Neuronal stem cell (in vitro differentiated cells): ENCODE measurements around the gene JMJD6.
A peak's percentile ranks its signal among the peaks of the same experiment; 100 is the strongest.

Experiments used
- DNase-seq: peaks from one replicate; pipeline ENCODE4 v3.0.0-alpha.2; 2013; ENCODE audit warnings: low spot score
- H2AFZ ChIP-seq: one replicate; pipeline ENCODE4 v1.6.1; 2013; ENCODE audit warnings: mild to moderate bottlenecking, low read length, inconsistent platforms
- H2AK5ac ChIP-seq: 2 replicates; pipeline ENCODE4 v1.6.1; 2013; ENCODE audit warnings: low read depth, mild to moderate bottlenecking, inconsistent platforms, low read length, moderate library complexity, mixed read lengths
- H2BK120ac ChIP-seq: 2 replicates; pipeline ENCODE4 v1.6.1; 2013; ENCODE audit warnings: low read depth, mild to moderate bottlenecking, inconsistent platforms, low read length, moderate library complexity, mixed read lengths
- H2BK12ac ChIP-seq: one replicate; pipeline ENCODE4 v1.6.1; 2013; ENCODE audit warnings: low read length, inconsistent platforms
- H2BK15ac ChIP-seq: 2 replicates; pipeline ENCODE4 v1.6.1; 2013; ENCODE audit warnings: mild to moderate bottlenecking, low read length, inconsistent platforms, mixed read lengths
- H2BK5ac ChIP-seq: one replicate; pipeline ENCODE4 v1.6.1; 2013; ENCODE audit warnings: inconsistent platforms, mild to moderate bottlenecking, low read length, moderate library complexity
- H3K14ac ChIP-seq: one replicate; pipeline ENCODE4 v1.6.1; 2013; ENCODE audit warnings: low read length, inconsistent platforms
- H3K18ac ChIP-seq: 2 replicates; pipeline ENCODE4 v1.6.1; 2013; ENCODE audit warnings: low read length, inconsistent platforms
- H3K23ac ChIP-seq: 2 replicates; pipeline ENCODE4 v1.6.1; 2013; ENCODE audit warnings: low read depth, mild to moderate bottlenecking, mixed read lengths, low read length, inconsistent platforms; ENCODE audit not compliant: poor library complexity
- H3K27ac ChIP-seq: replicated peaks from 3 replicates; pipeline ENCODE4 v1.5.1; 2013; ENCODE audit warnings: low read length, inconsistent platforms
- H3K27me3 ChIP-seq, 3 experiments: 2 replicates each; pipeline ENCODE4 v1.6.1; 2013; ENCODE audit warnings: low read length in 3 of 3, mild to moderate bottlenecking in 2 of 3, inconsistent platforms in 1 of 3, low read depth in 1 of 3, mixed read lengths in 1 of 3, moderate library complexity in 1 of 3; ENCODE audit not compliant: control insufficient read depth in 3 of 3, insufficient read depth in 3 of 3
- H3K36me3 ChIP-seq, 2 donors: replicated peaks in 1 of 2; 2 replicates each; pipeline ENCODE4 v1.6.1; 2013; ENCODE audit warnings: low read length in 2 of 2; ENCODE audit not compliant: control insufficient read depth in 2 of 2, insufficient read depth in 2 of 2
- H3K4ac ChIP-seq: 2 replicates; pipeline ENCODE4 v1.6.1; 2013; ENCODE audit warnings: inconsistent platforms, mild to moderate bottlenecking, low read length, moderate library complexity
- H3K4me1 ChIP-seq, 2 donors: 1 replicate in 1 of 2; 2 replicates in 1 of 2; pipeline ENCODE4 v1.6.1; 2013; ENCODE audit warnings: low read length in 2 of 2, low read depth in 1 of 2; ENCODE audit not compliant: control insufficient read depth in 2 of 2, insufficient read depth in 1 of 2
- H3K4me2 ChIP-seq: one replicate; pipeline ENCODE4 v1.6.1; 2013; ENCODE audit warnings: mild to moderate bottlenecking, low read length, inconsistent platforms; ENCODE audit not compliant: insufficient read depth, poor library complexity, severe bottlenecking
- H3K4me3 ChIP-seq, 2 donors: 2 replicates each; pipeline ENCODE4 v1.5.1; 2013; ENCODE audit warnings: low read length in 2 of 2, mild to moderate bottlenecking in 2 of 2, inconsistent platforms in 1 of 2, moderate library complexity in 1 of 2
- H3K79me1 ChIP-seq: one replicate; pipeline ENCODE4 v1.6.1; 2013; ENCODE audit warnings: low read depth, mild to moderate bottlenecking, inconsistent platforms, low read length, moderate library complexity
- H3K9ac ChIP-seq: one replicate; pipeline ENCODE4 v1.6.1; 2013; ENCODE audit warnings: mild to moderate bottlenecking, low read depth, low read length, inconsistent platforms; ENCODE audit not compliant: poor library complexity
- H3K9me3 ChIP-seq, 2 donors: replicated peaks in 1 of 2; 2 replicates each; pipeline versions ENCODE3 to v1.6.1; 2013; ENCODE audit warnings: low read length in 2 of 2, mild to moderate bottlenecking in 2 of 2, inconsistent platforms in 1 of 2, low read depth in 1 of 2, mixed read lengths in 1 of 2, moderate library complexity in 1 of 2; ENCODE audit not compliant: control insufficient read depth in 2 of 2, insufficient read depth in 1 of 2
- H4K8ac ChIP-seq: one replicate; pipeline ENCODE4 v1.6.1; 2013; ENCODE audit warnings: low read depth, mild to moderate bottlenecking, inconsistent platforms, low read length, moderate library complexity
- H4K91ac ChIP-seq: one replicate; pipeline ENCODE4 v1.6.1; 2013; ENCODE audit warnings: low read length, low read depth, mild to moderate bottlenecking, inconsistent platforms; ENCODE audit not compliant: poor library complexity
- WGBS, 2 donors: extraction: QIAGEN DNeasy Blood & Tissue Kit; methylation state at CpG; one replicate each; pipeline ENCODE4 v1.1.7; 2013; ENCODE audit warnings: missing lambda C conversion rate in 2 of 2, mixed read lengths in 1 of 2; ENCODE audit not compliant: insufficient read length in 2 of 2, insufficient replicate concordance in 1 of 2; ENCODE audit errors: extremely low coverage in 2 of 2; 5-methylcytosine and 5-hydroxymethylcytosine counted together

The JMJD6 gene

DNA sequence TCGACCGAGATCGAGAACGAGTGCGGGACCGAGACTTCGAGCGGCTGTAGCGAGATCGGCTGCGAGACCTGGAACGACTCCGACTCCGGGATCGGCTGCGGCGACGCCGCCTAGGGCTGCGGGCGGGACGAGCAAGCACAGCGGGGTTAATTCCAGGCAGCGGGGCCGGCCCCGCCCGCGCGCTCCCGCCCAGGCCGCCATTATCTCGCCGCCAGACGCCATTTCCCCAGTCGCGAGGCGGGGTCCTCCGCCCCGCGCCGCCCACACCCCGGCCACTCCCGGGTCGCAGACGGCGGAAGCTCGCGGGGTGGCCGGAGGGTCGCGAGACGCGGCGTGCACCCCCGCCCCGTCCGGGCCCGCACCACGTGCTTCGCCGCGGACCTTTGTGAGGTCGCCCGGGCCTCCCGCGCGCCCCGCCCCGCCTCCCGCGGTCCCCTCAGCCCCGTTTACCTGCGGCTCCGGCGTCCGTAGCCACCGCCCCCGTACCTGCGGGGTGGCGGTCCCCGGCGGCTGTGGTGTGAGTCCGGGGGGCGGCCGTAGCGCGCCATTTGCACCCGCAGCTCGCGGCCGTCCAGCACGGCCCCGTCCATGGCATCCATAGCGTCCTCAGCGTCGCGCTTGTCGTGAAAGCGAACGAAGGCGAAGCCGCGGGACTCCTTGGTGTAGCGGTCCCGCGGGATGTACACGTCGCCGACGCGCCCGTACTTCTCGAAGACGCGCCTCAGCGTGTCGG lies 10.1 kb upstream of the JMJD6 start:
- H2BK5ac ChIP-seq = peak overlapping the region; percentile 96
- no peaks in the 10 kb centered on the region for H3K9me3 ChIP-seq
- H3K4me2 ChIP-seq = peak overlapping the region; percentile 51
- no CpG with 5 or more reads among the region's 117 CpGs for WGBS, 2 donors
- H2BK15ac ChIP-seq = peak overlapping the region; percentile 97
- peaks cover 8 to 29% of the 10 kb centered on the region in 2 donors for H3K4me1 ChIP-seq
- peak overlapping the region; percentile 51 for H2BK120ac ChIP-seq
- H2AFZ ChIP-seq = no peak overlapping the region
- H4K91ac ChIP-seq = peak overlapping the region; percentile 92
- peak overlapping the region; percentile 100 for H3K4ac ChIP-seq
- peaks cover 5% of the 10 kb centered on the region for H3K79me1 ChIP-seq
- peak overlapping the region; percentile 100 for H2AK5ac ChIP-seq
- H3K23ac ChIP-seq = peak overlapping the region; percentile 100
- peak overlapping the region; percentile 100 for H3K9ac ChIP-seq
- peak overlapping the region; percentile 100 for H3K18ac ChIP-seq
- peak overlapping the region; percentile 89 to 100 for H3K4me3 ChIP-seq
- peaks cover 16 to 56% of the 10 kb centered on the region in 2 donors for H3K36me3 ChIP-seq
- peak overlapping the region; percentile 91 for H3K27ac ChIP-seq
- DNase-seq = peak; percentile 75
- H3K27me3 ChIP-seq = no peaks in the 10 kb centered on the region
- peak overlapping the region; percentile 99 for H3K14ac ChIP-seq
- H2BK12ac ChIP-seq = peak overlapping the region; percentile 80
- peak overlapping the region; percentile 98 for H4K8ac ChIP-seq

DNA sequence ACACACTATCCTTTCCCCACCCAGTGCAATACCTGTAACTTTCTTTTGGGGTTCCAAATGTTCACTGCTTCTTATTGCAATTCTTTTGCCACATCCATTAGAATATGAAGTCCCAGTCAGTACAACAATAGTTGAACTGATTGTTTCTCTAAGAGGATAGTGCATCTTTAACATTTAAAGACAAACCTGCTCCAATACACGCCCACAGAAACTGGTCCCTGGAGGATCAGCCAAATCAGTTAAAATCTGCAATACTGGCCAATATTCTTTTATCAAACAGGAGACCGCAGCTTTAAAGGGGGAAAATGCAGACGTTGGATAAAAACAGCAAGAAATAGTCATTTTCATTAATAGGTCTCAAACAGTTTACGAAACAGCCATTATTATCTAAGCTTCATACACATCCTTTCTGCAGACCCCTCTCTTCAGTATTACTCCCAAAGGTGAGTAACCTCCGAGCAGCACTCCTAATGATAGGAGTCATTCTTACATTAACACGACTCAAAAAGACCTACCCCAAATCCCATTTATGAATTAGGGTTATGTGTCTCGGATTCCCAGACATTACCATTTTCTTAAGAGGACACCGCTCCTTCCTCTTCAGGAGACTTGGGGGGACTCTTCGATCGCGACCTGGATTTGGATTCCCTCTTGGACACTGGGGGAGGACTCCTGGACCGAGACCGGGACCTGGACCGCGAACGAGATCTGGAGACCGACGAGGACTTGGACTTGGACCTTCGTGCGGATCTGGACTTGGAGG lies 9.4 kb upstream of the JMJD6 start:
- peaks cover 5% of the 10 kb centered on the region for H3K79me1 ChIP-seq
- peak overlapping the region; percentile 42 for H3K4me2 ChIP-seq
- H3K14ac ChIP-seq = no peak overlapping the region
- H2BK120ac ChIP-seq = no peak overlapping the region
- no peak overlapping the region for H2AK5ac ChIP-seq
- no peaks in the 10 kb centered on the region for H3K27me3 ChIP-seq
- no peak overlapping the region for H3K4ac ChIP-seq
- peak overlapping the region; percentile 89 to 100 for H3K4me3 ChIP-seq
- H3K23ac ChIP-seq = peak overlapping the region; percentile 100
- H3K18ac ChIP-seq = peak overlapping the region; percentile 70
- peak overlapping the region; percentile 96 for H2BK5ac ChIP-seq
- no peak for DNase-seq
- no peak overlapping the region for H2AFZ ChIP-seq
- peaks cover 16 to 55% of the 10 kb centered on the region in 2 donors for H3K36me3 ChIP-seq
- H3K4me1 ChIP-seq = peaks cover 8 to 29% of the 10 kb centered on the region in 2 donors
- H4K8ac ChIP-seq = no peak overlapping the region
- H3K9me3 ChIP-seq = no peaks in the 10 kb centered on the region
- no peak overlapping the region for H2BK15ac ChIP-seq
- H2BK12ac ChIP-seq = no peak overlapping the region
- H3K27ac ChIP-seq = peak overlapping the region; percentile 66
- no CpG with 5 or more reads among the region's 20 CpGs for WGBS, 2 donors
- peak overlapping the region; percentile 100 for H3K9ac ChIP-seq
- no peak overlapping the region for H4K91ac ChIP-seq

DNA sequence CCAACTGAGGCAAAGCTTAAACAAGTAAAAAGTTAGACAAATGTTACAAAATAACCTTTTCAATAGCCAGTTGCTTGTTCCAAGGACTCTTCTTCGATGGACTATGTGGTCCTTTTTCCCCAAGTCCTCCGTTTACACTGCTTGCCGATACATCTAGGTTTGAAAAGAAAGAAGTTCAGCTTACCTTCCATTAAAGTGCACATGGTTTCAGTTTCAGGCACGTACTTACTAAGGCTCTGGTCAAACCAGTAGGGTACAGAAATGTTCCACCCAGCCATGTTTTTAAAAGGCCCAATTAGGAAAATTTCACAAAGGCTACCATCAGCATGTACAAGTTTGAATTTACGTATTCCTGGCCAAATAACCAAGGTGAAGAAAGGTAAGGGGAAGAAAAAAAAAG lies 8.6 kb upstream of the JMJD6 start:
- H3K18ac ChIP-seq = no peak overlapping the region
- peak overlapping the region; percentile 51 to 89 for H3K4me3 ChIP-seq
- no CpG with 5 or more reads among the region's 5 CpGs for WGBS, 2 donors
- H3K14ac ChIP-seq = no peak overlapping the region
- H3K27me3 ChIP-seq = no peaks in the 10 kb centered on the region
- peak overlapping the region; percentile 54 for H3K4me2 ChIP-seq
- H2BK5ac ChIP-seq = no peak overlapping the region
- H4K91ac ChIP-seq = no peak overlapping the region
- no peak overlapping the region for H2BK120ac ChIP-seq
- H3K9me3 ChIP-seq = no peaks in the 10 kb centered on the region
- H3K23ac ChIP-seq = no peak overlapping the region
- H3K27ac ChIP-seq = no peak overlapping the region
- no peak overlapping the region for H3K9ac ChIP-seq
- peaks cover 8 to 26% of the 10 kb centered on the region in 2 donors for H3K4me1 ChIP-seq
- H2AK5ac ChIP-seq = no peak overlapping the region
- no peak overlapping the region for H2BK12ac ChIP-seq
- peaks cover 5% of the 10 kb centered on the region for H3K79me1 ChIP-seq
- no peak for DNase-seq
- no peak overlapping the region for H2BK15ac ChIP-seq
- no peak overlapping the region for H3K4ac ChIP-seq
- no peak overlapping the region for H4K8ac ChIP-seq
- no peak overlapping the region for H2AFZ ChIP-seq
- H3K36me3 ChIP-seq = peaks cover 16 to 59% of the 10 kb centered on the region in 2 donors
